GM18873 (cell line): ENCODE results near the gene MAPT.

Experiments used
- ATAC-seq: cut with Tn5 transposase; IDR thresholded peaks from one replicate; pipeline ENCODE4 v1.9.1; 2021; ENCODE audit warnings: mild to moderate bottlenecking, moderate library complexity, moderate number of reproducible peaks; ENCODE audit not compliant: unreplicated experiment, low FRiP score

The MAPT gene

DNA sequence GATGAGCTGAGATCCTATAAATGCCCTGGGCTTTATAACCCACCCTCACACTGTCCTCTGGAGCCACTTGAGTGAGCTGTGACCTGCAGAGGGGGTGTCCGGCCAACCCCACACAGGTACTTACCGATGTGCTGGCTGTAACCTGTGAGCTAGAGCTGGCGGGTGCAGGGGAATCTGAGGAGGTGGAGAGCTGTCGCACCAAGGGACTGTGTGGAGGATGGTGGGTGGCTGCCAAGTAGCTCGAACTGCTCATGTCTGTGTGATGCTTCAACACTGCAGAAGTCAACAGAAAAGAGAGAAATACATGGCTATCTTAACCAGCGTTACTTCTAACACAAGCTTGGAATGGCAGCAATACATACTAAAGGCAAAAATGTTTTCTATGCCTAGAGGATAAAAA is 144.1 kb downstream of the MAPT start:
- ATAC-seq, result no peak

DNA sequence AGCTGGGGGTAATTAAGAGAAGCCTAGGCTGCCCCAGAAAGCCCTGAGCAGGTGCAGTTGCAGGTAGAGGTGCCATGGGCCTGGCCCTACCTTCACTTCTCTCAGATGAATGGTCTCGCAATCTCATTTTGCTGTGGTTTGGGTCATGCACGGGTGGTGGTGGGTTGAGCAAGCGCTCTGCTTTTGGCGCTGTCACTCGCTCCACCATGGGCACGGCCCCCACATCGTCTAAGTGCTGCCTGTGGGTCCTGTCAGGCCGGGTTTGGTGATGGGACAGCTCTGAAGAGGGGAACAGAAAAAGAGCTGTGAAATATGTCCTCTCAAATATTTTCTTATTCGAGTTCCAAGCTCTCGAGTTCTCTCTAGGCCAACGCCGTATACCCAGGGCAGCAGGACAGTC is 144.6 kb downstream of the MAPT start:
- ATAC-seq, result no peak

DNA sequence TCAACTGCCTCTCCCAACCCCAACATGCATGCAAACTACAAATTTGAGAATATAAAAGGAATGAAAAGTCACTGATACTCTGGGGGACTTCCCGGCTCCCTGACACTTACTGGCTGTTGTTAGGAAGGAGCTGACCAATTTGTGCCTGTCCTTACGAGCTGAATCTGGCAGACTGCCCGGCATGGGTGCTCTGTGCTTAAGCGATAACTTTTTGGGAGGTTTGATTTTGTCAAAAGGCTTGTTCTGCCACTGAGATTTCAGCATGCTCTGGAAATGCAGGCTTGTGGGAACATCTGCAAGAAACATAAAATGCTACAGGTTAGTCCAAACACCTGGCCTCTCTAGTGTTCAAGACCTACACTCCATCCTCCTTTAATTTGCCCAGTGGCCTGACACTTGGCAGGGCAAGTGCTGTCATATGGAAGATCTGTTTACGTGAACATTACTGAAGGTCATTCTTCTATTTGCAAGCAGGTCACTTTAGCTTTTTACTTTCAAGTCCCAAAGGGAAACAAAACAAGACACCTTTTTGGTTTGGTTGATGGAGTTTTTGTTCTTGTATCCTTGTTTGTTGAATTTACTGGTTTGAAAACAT is 145.3 kb downstream of the MAPT start:
- no peak for ATAC-seq

DNA sequence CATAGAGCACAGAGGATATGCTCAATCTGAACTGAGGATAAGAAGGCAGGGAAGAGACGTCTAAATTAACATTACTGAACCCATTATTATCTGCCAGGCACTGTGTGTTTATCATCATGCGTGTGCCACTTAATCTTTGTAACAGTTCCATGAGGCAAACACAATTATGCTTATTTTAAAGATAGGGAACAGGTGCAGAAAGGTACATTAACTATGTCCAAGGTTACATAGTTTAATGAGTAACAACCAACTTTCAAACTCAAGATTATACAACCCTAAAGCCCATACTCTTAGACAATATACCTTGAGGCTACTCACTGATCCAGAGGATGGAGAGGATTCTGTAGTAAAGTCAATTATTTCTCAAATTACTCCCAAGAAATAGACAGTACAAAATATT is 147.9 kb downstream of the MAPT start:
- ATAC-seq, result no peak

DNA sequence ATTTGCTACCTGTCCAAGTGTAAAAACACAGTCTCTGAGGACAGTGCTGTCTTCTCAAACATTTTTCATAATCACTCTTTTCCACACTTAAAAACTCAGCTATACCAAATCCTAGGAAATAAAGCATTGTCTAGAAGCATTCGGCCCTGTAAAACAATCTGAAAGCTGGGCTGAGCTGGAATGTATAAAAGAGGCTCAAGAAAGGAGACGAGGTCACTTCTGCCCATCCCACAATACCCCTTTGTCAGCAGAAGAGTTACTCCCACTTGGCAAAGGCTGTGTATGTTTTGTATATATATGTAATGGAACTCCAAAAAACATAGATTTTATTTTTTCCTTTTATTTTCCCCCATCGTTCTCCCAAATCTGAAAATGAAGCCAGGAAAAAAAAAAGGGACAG is 148.6 kb downstream of the MAPT start:
- no peak for ATAC-seq

DNA sequence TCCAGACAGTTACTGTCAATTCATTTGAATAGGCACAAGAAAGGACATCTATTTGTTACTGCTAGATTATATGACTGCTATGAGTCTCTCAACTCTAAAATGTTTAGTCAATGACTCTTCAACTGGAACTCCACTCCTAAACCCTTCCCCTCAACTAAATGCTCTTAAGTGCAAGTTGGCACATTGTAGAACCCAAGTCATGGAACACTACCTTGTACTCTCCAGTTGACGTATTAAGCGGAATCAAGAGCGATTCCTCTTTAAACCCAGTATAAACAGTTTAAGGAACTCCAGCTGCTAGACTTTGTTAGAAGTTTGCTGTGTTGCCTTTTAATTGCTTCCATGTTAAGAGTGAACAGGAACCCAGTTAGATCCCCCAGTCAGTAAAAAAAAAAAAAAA is 149.3 kb downstream of the MAPT start:
- ATAC-seq, result no peak

DNA sequence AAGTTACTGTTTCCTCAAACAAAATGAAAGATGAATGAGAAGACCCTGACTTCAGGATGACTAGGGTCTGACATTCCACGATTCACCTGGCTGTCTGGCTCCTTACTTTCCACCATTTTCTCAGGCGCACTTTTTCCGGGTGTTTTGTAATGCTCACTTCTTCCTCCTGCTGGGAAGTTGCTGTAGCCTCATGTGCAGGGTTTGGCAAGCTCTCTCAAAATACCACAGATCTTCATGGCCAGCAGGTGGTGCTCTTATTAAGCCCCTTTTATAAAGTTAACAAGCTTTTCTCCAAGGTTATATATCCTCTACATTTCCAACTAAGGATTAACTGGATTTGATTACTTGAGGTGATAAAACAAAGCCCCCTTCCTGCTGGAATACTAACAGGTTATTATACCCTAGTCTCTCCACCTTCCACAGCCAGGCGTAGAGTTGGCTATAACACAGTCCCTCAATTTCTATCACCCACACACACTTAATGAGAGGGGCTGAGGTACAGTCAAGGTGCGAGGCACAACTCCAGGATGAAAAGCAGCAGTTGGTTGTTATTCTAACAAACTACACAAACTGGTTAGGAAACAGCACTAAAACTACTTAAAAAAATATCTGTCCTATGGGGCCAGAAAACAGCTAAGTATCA is 150.1 kb downstream of the MAPT start:
- ATAC-seq, result no peak

DNA sequence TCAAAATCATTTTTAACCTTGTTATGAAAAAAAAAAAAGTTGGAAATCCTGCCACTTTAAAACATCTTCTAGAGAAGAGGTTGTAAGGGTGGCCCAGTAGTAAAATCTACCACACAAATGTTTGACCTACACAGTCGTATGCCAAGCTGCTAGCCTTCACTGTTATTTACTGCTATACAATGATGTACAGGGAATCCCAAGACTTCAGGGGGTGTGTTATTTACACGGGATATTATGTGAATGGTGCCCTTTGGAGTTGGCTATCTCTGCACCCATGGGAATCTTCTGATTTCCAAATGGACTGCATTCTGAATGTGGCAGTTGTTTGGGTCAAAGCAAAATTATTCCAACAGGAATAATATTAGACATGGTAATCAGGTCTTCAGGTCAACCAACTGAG is 150.6 kb downstream of the MAPT start:
- no peak for ATAC-seq

DNA sequence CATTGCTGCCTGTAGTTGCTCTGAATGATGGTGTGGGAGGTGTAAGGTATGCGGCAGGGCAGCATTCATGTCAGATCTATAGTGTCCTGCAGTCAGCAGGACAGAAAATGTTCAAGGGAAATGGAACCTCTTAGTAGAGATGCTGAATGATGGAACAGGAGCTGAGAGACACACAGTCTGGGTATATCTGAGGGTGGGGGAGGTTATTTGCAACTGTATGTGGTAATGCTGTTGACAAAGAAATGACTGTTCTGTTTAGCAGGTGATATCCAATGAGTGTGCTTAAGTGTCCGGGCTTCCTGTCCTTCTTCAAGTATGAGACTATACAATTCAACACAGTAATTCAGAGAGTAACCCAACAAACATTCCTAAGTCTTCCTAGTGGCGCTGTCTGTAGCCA is 151.3 kb downstream of the MAPT start:
- ATAC-seq, result no peak

DNA sequence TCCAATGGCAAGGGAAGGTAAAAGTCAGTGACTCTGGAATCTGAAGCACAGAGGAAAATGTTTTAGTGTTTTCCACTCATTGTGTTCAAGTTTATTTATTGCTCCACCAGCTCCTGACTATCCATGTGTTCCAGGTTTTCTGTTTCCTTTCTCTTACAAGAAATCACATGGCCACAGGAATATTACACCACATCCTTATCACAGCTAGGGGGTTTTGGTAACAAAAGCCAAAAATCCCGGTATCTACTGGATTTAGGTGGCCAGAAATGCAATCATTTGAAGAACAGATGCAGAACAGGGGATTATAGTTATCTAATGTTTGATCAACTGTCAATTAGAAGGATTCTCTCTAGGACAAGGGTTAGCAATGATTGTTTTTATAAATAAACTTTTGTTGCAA is 152.6 kb downstream of the MAPT start:
- ATAC-seq, result no peak

DNA sequence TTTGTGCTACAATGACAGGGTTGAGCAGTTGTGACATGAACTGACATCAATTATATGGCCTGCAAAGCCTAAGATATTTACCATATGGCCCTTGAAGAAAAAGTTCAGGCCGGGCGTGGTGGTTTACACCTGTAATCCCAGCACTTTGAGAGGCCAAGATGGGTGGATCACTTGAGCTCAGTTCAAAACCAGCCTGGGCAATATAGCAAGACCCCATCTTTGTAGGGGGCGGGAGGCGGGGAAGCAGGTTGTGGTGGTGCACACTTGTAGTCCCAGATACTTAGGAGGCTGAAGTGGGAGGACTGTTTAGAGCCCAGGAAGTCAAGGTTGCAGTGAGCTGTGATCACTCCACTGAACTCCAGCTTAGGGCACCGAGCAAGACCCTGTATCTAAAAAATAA is 153.0 kb downstream of the MAPT start:
- no peak for ATAC-seq

DNA sequence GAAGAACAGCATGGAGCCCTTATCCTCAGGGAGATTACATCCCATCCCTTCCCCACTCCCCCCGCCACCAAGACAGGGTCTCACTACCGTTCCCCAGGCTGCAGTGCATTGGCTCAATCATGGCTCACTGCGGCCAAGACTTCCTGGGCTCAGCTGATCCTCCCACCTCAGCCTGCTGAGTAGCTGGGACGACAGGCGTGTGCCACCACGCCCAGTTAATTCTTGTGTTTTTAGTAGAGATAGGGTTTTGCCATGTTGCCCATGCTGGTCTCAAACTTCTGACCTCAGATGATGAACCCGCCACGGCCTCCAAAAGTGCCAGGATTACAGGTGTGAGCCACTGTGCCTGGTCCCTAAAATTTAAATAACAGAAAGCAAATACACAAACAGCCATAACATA is 153.5 kb downstream of the MAPT start:
- no peak for ATAC-seq

DNA sequence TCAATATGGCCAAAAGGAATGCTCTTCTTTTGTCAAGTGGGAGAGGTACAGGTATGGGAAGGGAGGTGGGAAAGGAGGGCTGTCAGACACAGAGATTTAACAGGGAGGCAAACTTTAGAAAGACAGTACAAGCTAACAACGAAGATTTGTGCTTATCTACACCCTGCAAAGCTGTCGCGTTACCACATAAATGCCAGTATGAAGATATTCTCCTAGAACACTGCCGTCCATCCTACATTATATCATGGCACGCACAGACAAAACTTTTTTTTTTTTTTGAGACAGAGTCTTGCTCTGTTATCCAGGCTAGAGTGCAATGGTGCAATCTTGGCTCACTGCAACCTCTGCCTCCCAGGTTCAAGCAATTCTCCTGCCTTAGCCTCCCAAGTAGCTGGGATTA is 155.3 kb downstream of the MAPT start:
- ATAC-seq, result no peak

DNA sequence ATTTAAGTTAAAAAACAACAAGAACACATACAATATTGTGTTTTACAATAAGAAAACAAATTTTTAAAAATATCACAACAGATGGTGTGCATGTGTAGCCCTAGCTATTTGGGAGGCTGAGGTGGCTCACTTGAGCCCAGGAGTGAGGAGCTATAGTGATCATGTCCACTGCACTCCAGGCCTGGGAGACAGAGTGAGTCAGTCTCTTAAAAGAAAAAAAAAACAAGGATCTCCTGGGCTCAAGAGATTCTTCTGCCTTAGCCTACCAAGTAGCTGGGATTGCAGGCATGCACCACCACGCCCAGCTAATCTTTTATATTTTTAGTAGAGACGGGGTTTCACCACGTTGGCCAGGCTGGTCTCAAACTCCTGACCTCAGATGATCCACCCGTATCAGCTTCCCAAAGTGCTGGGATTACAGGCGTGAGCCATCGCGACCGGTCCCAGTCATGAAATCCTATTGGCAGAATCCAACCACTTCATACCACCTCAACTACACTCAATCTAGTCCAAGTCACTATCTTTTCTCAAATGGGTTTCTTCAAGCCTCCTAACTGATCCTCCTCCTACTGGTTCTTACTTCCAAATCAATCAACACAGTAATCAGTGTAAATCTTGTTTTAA is 159.7 kb downstream of the MAPT start:
- no peak for ATAC-seq

DNA sequence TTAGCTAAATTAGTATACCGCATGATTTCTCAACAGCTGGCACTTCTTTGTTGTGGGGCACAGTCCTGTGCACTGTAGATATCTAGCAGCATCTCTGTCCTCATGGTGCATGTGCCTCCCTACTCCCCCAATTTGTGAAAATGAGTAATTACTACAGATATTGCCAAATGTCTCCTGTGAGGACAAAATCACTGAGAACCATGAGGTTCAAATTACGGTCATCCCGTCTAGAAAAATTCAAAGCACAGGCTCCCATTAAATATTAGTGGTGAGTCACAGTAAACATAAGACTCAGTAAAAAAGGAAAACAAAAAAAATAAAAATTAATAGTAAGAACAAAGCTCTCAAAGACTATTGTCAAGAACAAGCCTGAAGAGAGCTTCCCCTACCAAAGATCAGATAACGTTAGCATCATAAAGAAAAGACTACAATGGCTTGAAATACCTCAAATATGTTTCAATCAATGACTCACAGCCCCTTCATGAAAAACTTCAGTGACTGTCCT is 162.5 kb downstream of the MAPT start:
- no peak for ATAC-seq

DNA sequence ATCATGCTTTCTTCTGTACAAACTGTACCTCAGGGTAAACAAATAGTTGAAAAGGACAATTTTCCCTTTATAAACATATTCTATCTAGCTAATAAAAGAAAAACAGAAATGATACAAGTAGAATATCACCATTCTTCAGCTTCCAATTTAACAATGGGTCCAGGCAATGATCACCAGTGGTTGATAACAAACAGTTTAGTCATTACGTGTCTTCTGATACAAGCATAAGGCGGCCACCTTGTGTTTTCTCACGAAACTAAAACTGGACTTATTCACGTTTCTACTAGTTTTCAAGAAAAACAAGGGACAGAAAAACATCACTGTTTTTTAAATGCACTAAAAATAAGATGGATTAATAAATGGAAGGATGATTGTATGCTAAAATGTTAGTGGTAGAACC is 163.0 kb downstream of the MAPT start:
- no peak for ATAC-seq

DNA sequence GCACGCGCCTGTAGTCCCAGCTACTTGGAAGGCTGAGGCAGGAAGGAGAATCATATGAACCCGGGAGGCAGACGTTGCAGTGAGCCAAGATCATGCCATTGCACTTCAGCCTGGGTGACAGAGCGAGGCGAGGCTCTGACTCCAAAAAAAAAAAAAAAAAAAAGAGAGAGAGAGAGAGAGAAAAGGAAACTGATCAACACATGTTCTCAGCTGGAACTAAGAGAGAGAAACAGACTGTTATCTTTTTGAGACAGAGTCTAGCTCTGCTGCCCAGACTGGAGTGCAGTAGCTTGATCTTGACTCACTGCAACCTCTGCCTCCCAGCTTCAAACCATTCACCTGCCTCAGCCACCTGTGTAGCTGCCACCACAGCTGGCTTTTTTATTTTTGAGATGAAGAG is 165.1 kb downstream of the MAPT start:
- no peak for ATAC-seq

DNA sequence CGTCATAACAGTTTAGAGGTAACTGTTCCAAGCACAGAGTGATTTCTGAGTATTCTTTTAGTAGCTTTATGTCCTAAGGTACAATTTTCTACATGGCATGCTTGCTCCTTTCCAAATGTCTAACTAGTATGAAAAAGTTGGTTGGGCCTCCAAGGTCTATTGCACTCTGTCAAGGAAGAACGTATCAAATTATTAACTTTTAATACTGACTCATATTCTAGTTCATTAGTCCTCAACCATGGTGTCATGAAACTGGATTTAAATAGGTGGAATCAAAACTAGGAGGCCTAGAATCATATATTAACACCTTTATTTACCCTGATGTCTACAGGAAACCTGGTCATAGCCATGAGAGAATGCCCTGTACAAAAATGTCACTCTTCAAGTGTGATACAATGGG is 166.1 kb downstream of the MAPT start:
- ATAC-seq, result no peak

DNA sequence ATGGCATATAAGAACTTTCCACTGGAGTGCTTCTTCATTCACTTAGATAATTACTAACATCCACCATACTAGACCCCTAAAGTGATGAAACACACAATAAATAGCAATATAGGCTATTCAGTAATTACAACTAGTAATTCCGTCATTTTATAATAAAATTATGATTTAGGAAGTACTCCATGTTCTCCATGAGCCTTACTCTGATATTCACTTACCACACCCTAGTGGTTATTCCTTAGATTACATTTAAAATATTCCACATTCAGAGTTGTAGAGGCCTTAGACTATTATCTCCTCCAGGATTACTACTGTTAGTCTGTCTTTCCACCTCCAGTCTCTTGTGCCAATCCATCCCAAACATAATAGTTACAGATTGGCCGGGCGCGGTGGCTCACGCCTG is 167.1 kb downstream of the MAPT start:
- ATAC-seq, result no peak

DNA sequence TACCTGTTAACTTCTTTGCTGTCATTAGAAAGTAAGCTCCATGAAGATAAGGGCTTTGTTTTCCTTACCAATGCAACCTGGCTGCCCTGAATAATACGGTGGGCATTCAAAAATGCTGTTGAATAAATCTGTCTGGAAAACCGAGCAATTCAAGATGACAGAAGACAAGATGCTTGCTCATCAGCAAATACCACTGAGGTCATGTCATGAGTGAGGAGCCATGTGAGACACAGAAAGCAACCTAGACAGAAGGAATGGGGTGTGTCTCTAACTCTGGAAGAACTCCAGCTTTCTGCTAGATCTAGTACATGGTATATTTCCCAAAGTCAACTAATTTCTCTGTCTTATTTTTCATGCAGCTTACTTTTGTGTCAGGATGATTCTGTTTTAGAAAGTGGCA is 168.9 kb downstream of the MAPT start:
- ATAC-seq, result no peak

DNA sequence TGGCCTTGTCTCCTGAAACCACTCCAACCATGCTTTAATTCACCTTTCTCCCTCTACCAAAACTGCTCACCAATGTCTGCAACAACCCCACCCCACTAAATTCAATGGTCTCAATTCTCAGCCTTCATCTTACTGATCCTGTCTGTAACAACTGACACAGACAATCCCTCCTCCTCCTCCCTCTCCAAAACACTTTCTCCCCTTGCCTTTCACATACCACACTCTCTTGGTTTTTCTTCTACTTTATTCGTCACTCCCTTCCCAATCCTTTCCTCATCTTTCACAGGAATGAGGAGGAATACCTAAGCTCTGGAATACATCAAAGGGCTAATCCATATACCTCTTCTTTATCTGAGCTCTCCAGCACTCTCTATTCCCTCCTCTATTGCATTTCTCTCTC is 170.1 kb downstream of the MAPT start:
- ATAC-seq, result no peak

DNA sequence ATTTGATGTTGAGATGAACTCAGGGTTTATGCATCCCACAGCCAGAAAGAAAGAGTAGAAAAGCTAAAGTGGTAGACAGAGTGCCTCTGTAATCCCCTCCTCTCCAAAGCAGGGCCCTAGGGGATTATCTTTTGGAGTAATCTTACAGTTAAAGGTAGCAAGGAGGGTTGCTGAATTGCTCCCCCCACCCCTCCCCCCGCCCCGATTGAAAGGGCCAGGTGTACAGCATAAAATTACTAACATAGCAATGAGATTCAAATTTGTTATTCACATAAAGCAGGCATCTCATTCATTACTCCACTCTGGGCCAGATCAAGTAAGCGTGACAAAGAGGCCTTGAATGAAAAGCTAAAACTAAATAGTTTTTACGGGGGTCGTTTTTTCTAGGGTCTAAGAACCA is 177.4 kb downstream of the MAPT start:
- no peak for ATAC-seq
